Right kidney (tissue), 1 donor: ENCODE data around the gene CPA2.
"Not testable (repeated sequence)": the region's sequence is repeated elsewhere in the genome, so short reads cannot be mapped to it uniquely, and the experiment has no call there.

Experiments
- DNase-seq: peaks from one replicate; pipeline ENCODE4 v3.0.0-alpha.2; 2016

CPA2 gene

GRCh38 chr7:130314305-130314704 lies 47.6 kb downstream of the CPA2 start:
- DNase-seq, result no peak

- DNase-seq, result no peak
These were observed 52.9 kb downstream of the CPA2 start for GRCh38 chr7:130319541-130319940.

DNA sequence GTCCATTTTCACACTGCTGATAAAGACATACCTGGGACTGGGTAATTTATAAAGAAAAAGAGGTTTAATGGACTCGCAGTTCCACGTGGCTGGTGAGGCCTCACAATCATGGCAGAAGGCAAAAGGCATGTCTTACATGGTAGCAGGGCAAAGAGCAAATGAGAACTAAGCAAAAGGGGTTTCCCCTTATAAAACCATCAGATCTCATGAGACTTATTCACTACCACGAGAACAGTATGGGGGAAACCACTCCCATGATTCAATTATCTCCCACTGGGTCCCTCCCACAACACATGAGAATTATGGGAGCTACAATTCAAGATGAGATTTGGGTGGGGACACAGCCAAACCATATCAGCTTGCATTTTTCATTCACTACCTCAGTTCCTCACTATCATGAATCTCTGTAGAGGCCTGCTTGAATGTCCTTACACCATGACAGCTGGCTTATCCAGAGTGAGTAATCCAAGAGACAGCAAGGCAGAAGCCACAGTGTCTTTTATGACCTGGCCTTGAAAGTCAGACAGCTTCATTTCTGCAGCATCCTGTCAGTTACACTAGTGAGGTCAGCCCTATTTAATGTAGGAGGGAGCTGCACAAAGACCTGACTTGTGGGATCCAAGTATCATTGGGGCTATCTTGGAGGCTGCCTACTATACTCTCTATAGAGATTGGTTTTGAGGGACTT lies 55.0 kb downstream of the CPA2 start:
- not testable (repeated sequence) for DNase-seq

DNA sequence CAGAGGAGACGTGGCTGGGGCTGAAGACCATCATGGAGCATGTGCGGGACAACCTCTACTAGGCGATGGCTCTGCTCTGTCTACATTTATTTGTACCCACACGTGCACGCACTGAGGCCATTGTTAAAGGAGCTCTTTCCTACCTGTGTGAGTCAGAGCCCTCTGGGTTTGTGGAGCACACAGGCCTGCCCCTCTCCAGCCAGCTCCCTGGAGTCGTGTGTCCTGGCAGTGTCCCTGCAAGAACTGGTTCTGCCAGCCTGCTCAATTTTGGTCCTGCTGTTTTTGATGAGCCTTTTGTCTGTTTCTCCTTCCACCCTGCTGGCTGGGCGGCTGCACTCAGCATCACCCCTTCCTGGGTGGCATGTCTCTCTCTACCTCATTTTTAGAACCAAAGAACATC lies 56.0 kb downstream of the CPA2 start:
- DNase-seq, result no peak

- no peak for DNase-seq
These were observed 57.8 kb downstream of the CPA2 start for GRCh38 chr7:130324306-130324943.

- DNase-seq, result no peak
These were observed 63.0 kb downstream of the CPA2 start for GRCh38 chr7:130329681-130330080.

GRCh38 chr7:130332259-130333053 lies 65.8 kb downstream of the CPA2 start:
- no peak for DNase-seq

- no peak for DNase-seq
These were observed 67.2 kb downstream of the CPA2 start for GRCh38 chr7:130333832-130334231.

DNA sequence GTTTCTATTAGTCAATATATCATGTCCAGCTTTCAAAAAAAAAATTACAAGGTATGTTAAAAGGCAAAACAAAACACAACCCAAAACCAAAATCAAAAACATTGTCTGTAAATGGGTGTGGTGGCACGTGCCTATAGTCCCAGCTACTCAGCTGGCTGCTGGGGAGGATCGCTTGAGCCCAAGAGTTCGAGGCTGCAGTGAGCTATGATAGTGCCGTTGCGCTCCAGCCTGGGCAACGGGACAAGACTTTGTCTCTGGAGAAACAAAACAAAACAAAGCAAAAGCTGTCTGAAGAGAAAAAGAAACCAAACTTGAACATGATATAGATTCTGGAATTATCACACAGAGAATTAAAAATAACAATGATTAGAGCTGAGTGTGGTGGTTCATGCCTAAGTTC lies 67.6 kb downstream of the CPA2 start:
- DNase-seq, result no peak

- no peak for DNase-seq
These were observed 70.8 kb downstream of the CPA2 start for GRCh38 chr7:130337410-130337971.

DNA sequence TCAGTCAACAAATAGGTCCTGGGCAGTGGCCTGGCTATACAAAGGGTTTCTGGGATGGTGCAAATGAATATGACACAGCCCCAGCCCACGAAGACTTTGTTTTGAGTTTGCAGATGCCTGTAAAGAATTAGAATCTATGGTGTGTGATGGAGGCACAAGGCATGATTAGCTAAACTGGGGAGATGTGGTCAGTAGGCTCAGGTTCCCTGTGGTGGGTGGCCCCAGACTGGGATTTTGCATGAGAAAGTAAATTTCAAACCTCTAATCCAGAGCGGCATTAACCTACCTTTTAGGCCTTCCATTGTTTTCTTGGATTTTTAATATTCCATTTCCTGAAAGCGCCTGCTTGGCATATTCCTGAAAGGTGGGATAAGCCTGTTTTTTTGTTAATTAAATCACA lies 71.6 kb downstream of the CPA2 start:
- DNase-seq, result no peak
